ENCODE data around the gene ZRANB1. TPM values are rescaled to one million over a fixed set of nuclear protein-coding genes. Genes with fewer than 3 reads are reported as not detected.

Gene ZRANB1
- total and polyA plus RNA-seq, 2 of the 13 experiments (the other 11 are each of a cell fraction or from before 2014, with no cell fraction given): 10.3 to 19.6 TPM

DNA sequence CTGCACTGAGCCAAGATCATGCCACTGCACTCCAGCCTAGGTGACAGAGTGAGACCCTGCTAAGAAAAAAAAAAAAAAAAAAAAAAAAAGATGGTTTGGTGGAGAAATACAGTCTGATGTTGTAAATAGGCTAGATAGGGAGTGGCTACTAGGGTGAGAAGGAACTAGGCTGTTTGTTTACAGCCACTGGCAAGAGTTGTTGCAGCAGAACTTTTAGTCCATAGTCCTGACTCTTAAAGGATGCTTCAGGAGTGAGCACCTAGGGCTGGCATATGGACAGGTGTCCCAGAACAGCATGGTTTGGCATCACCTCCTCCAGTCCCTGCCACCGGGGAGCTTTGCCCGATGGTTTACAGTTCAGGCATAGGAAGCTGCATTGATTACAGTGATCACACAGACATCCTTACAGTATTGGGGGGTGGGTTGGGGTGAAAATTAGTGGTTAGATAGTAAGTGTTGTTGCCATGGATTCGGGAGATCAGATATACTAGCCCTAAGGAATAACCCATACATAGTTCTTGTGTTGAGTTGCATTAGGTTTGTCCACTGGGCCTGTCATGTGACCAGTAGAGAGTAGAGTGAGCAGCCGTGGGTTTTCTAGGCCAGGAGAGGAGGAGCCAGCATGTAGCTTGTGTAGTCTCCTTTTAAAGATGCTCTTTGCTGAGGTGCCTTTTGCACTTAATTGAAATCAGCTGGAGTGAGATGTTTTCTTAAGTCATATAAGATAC, 35.9 kb downstream of the ZRANB1 start (continued):
- TF ChIP-seq, protein P1, sequence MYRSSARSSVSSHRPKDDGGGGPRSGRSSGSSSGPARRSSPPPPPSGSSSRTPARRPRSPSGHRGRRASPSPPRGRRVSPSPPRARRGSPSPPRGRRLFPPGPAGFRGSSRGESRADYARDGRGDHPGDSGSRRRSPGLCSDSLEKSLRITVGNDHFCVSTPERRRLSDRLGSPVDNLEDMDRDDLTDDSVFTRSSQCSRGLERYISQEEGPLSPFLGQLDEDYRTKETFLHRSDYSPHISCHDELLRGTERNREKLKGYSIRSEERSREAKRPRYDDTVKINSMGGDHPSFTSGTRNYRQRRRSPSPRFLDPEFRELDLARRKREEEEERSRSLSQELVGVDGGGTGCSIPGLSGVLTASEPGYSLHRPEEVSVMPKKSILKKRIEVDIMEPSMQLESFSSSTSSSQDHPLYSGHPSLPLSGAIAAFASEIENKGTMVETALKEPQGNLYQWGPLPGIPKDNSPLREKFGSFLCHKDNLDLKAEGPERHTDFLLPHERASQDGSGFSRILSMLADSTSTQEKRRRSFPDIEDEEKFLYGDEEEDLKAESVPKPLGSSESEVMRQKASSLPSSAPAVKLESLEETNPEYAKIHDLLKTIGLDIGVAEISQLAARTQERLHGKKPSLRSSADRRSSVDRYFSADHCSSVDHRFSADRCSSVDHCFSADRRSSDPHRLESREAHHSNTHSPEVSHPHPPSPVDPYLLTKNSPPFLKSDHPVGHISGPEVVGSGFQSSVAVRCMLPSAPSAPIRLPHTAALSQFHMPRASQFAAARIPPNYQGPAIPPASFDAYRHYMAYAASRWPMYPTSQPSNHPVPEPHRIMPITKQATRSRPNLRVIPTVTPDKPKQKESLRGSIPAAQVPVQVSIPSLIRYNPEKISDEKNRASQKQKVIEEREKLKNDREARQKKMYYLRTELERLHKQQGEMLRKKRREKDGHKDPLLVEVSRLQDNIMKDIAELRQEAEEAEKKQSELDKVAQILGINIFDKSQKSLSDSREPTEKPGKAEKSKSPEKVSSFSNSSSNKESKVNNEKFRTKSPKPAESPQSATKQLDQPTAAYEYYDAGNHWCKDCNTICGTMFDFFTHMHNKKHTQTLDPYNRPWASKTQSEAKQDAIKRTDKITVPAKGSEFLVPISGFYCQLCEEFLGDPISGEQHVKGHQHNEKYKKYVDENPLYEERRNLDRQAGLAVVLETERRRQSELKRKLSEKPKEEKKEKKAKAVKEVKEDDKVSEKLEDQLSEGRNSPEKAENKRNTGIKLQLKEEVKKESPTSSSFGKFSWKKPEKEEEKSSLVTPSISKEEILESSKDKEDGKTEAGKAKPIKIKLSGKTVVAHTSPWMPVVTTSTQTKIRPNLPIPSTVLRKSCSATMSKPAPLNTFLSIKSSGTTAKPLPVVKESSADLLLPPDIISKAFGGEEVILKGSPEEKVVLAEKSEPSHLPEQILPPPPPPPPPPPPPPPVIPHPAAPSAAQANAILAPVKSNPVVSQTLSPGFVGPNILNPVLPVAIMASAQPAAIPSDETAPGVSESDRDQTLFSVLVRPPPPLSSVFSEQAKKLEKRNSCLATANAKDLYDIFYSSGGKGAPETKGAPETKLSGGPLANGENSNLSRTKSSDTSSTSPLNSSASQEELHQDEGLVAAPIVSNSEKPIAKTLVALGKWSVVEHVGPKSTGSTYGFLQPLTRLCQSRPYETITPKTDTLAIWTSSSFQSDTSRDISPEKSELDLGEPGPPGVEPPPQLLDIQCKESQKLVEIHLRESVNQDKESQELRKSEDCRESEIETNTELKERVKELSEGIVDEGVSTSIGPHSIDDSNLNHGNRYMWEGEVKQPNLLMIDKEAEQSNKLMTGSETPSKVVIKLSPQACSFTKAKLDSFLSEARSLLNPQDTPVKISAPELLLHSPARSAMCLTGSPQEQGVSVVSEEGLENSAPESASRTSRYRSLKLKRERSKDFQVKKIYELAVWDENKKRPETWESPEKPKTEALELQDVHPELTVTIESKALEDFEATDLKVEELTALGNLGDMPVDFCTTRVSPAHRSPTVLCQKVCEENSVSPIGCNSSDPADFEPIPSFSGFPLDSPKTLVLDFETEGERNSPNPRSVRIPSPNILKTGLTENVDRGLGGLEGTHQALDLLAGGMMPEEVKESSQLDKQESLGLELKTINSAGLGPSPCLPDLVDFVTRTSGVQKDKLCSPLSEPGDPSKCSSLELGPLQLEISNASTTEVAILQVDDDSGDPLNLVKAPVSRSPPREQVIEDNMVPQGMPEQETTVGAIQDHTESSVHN (CRISPR knock-in tag; IDR thresholded peaks at IDR 0.05): no peak
- TF ChIP-seq MTA3 (CRISPR knock-in tag; IDR thresholded peaks at IDR 0.05) (no peak), SRSF9 (IDR thresholded peaks at IDR 0.05; ENCODE audit: borderline replicate concordance, insufficient read depth, low read depth, low read length, poor library complexity, severe bottlenecking) (no peak), TBX2 (CRISPR knock-in tag; IDR thresholded peaks at IDR 0.05; ENCODE audit: borderline replicate concordance) (no peak), ZNF605 (CRISPR knock-in tag; IDR thresholded peaks at IDR 0.05) (no peak), ZNF224 (CRISPR knock-in tag; IDR thresholded peaks at IDR 0.05) (no peak), HNRNPL (IDR thresholded peaks at IDR 0.05; ENCODE audit: low read depth, low read length) (no peak), ATF2 (CRISPR knock-in tag; IDR thresholded peaks at IDR 0.05) (no peak), ZNF446 (CRISPR knock-in tag; IDR thresholded peaks at IDR 0.05) (no peak), ZNF430 (CRISPR knock-in tag; IDR thresholded peaks at IDR 0.05) (no peak), ZSCAN20 (CRISPR knock-in tag; IDR thresholded peaks at IDR 0.05; ENCODE audit: borderline replicate concordance) (no peak), ZNF720 (CRISPR knock-in tag; IDR thresholded peaks at IDR 0.05) (no peak)
- TF ChIP-seq, protein P2, sequence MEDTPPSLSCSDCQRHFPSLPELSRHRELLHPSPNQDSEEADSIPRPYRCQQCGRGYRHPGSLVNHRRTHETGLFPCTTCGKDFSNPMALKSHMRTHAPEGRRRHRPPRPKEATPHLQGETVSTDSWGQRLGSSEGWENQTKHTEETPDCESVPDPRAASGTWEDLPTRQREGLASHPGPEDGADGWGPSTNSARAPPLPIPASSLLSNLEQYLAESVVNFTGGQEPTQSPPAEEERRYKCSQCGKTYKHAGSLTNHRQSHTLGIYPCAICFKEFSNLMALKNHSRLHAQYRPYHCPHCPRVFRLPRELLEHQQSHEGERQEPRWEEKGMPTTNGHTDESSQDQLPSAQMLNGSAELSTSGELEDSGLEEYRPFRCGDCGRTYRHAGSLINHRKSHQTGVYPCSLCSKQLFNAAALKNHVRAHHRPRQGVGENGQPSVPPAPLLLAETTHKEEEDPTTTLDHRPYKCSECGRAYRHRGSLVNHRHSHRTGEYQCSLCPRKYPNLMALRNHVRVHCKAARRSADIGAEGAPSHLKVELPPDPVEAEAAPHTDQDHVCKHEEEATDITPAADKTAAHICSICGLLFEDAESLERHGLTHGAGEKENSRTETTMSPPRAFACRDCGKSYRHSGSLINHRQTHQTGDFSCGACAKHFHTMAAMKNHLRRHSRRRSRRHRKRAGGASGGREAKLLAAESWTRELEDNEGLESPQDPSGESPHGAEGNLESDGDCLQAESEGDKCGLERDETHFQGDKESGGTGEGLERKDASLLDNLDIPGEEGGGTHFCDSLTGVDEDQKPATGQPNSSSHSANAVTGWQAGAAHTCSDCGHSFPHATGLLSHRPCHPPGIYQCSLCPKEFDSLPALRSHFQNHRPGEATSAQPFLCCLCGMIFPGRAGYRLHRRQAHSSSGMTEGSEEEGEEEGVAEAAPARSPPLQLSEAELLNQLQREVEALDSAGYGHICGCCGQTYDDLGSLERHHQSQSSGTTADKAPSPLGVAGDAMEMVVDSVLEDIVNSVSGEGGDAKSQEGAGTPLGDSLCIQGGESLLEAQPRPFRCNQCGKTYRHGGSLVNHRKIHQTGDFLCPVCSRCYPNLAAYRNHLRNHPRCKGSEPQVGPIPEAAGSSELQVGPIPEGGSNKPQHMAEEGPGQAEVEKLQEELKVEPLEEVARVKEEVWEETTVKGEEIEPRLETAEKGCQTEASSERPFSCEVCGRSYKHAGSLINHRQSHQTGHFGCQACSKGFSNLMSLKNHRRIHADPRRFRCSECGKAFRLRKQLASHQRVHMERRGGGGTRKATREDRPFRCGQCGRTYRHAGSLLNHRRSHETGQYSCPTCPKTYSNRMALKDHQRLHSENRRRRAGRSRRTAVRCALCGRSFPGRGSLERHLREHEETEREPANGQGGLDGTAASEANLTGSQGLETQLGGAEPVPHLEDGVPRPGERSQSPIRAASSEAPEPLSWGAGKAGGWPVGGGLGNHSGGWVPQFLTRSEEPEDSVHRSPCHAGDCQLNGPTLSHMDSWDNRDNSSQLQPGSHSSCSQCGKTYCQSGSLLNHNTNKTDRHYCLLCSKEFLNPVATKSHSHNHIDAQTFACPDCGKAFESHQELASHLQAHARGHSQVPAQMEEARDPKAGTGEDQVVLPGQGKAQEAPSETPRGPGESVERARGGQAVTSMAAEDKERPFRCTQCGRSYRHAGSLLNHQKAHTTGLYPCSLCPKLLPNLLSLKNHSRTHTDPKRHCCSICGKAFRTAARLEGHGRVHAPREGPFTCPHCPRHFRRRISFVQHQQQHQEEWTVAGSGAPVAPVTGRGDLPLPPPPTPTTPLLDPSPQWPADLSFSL (CRISPR knock-in tag; IDR thresholded peaks at IDR 0.05): no peak

All from HepG2 (cell line).